Brain microvascular endothelial cell (primary cell): ENCODE data around the gene KRT80.

Experiments used
- DNase-seq: peaks from one replicate; pipeline ENCODE4 v3.0.0-alpha.2; 2020
- H3K27ac ChIP-seq: fragments of 250-450 bp; sonication (Bioruptor Pico); 2 replicates; pipeline ENCODE4 v1.5.1; 2020; ENCODE audit warnings: mild to moderate bottlenecking, moderate library complexity
- H3K27me3 ChIP-seq: fragments of 250-450 bp; sonication (Bioruptor Pico); replicated peaks from 2 replicates; pipeline ENCODE4 v1.5.1; 2020; ENCODE audit warnings: mild to moderate bottlenecking
- H3K36me3 ChIP-seq: fragments of 250-450 bp; sonication (Bioruptor Pico); replicated peaks from 2 replicates; pipeline ENCODE4 v1.5.1; 2020; ENCODE audit warnings: mild to moderate bottlenecking
- H3K4me3 ChIP-seq: 2 replicates; pipeline ENCODE4 v1.5.1; 2011; ENCODE audit warnings: low read depth, mild to moderate bottlenecking, control low read depth, low read length, moderate library complexity
- in situ Hi-C: cut with HindIII; loops from 2 replicates; pipeline ENCODE4 v1.10.0; 2017; ENCODE audit warnings: low sequenced_read_pairs, low pct_ligation_motif_present
- TF ChIP-seq, protein P1 (sequence below): IDR thresholded peaks from 2 replicates; pipeline ENCODE4 v1.5.1; 2011; ENCODE audit warnings: low read depth, mild to moderate bottlenecking, moderate library complexity, low read length, control low read depth, inconsistent platforms; ENCODE audit errors: missing control alignments

KRT80 gene

DNA sequence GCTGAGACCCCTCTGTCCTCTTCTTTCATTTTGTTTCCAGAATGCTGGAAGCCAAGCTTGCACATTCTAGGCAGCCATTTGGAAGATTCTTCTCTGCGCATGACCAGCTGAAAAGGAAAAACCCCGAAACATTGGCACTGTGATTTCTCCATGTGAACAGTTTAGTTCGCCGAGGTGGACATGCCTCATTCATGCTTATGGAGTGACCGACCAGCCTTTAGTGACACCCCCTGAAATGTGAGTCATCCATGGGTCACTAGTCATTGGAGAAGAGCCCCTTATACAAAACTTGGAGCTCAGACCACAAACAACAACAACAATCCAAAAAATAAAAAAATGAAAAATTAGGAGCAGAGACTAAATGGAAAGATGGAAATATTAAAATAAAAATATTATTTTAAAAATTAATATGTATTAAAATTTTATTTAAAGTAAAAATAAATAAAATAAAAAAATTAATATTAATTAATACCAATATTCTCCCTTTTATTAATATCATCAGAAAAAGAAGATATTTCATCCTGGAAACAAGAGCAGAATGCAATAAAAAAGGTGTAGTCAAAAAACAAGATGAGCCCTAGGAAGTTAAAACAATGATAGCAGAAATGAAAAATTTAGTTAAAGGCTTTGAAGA lies 31.7 kb upstream of the KRT80 start:
- Histone ChIP-seq H3K4me3 (no peak overlapping the region), H3K27ac (peak overlapping the region; percentile 76), H3K36me3 (no peaks in the 10 kb centered on the region), H3K27me3 (no peaks in the 10 kb centered on the region)
- TF ChIP-seq, protein P1, sequence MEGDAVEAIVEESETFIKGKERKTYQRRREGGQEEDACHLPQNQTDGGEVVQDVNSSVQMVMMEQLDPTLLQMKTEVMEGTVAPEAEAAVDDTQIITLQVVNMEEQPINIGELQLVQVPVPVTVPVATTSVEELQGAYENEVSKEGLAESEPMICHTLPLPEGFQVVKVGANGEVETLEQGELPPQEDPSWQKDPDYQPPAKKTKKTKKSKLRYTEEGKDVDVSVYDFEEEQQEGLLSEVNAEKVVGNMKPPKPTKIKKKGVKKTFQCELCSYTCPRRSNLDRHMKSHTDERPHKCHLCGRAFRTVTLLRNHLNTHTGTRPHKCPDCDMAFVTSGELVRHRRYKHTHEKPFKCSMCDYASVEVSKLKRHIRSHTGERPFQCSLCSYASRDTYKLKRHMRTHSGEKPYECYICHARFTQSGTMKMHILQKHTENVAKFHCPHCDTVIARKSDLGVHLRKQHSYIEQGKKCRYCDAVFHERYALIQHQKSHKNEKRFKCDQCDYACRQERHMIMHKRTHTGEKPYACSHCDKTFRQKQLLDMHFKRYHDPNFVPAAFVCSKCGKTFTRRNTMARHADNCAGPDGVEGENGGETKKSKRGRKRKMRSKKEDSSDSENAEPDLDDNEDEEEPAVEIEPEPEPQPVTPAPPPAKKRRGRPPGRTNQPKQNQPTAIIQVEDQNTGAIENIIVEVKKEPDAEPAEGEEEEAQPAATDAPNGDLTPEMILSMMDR, result no peak
- in situ Hi-C loops, result no loop called here
- DNase-seq, result peak; percentile 60

DNA sequence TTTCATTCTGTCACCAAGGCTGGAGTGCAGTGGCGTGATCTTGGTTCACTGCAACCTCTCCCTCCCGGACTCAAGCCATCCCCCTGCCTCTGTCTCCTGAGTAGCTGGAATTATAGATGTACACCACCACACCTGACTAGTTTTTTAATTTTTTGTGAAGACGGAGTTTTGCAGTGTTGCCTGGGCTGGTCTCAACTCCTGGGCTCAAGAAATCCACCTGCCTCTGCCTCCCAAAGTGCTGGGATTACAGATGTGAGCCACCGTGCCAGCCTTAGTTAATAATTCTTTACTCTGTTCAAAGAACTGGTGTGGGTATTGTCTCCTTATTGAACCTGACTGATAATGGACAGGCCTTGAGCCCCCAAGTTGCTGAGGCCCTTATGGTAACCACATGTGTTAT lies 30.9 kb upstream of the KRT80 start:
- no peak overlapping the region for H3K27ac ChIP-seq
- H3K4me3 ChIP-seq, result no peak overlapping the region
- TF ChIP-seq, protein P1, result no peak
- H3K27me3 ChIP-seq, result no peaks in the 10 kb centered on the region
- in situ Hi-C loops, result no loop called here
- no peaks in the 10 kb centered on the region for H3K36me3 ChIP-seq
- no peak for DNase-seq

DNA sequence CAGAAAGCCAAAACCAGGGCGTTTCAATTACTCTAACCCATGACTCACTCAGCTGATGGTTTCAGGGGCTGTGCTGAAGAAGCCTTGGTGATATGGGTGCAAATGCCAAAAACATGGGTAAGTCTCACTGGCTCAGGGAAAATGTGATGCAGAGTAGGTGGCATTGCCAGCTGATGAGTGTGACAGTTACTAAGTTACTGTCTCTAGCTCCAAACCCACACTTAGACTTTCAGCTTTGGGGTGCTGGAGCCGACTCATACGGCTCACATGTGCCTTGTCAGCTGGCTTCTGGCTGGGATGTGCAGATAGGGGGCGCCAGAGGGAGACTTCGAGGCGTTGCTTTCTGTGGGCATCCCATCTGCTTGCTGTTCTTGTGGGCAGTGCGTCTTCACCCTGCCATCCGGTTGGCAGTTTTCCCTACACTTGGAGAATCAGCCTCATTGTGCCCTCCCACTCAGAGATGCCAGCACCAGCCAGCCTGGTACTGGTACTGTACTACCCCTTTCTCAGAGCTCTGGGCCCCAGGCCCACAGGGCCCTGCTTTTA lies 30.2 kb upstream of the KRT80 start:
- no peak overlapping the region for H3K4me3 ChIP-seq
- DNase-seq, result peak; percentile 60
- TF ChIP-seq, protein P1, result peak; percentile 80
- in situ Hi-C loops, result no loop called here
- H3K27ac ChIP-seq, result no peak overlapping the region
- no peaks in the 10 kb centered on the region for H3K27me3 ChIP-seq
- no peaks in the 10 kb centered on the region for H3K36me3 ChIP-seq

GRCh38 chr12:52221070-52221781 lies 29.4 kb upstream of the KRT80 start:
- no peak for DNase-seq
- H3K36me3 ChIP-seq, result no peaks in the 10 kb centered on the region

GRCh38 chr12:52220477-52220876 lies 28.7 kb upstream of the KRT80 start:
- in situ Hi-C loops, result no loop called here
- DNase-seq, result no peak
- TF ChIP-seq, protein P1, result no peak

More at GRCh38 chr12:52221070-52221781, 29.4 kb upstream of the KRT80 start:
- Histone ChIP-seq H3K4me3 (no peak overlapping the region), H3K27ac (no peak overlapping the region), H3K27me3 (no peaks in the 10 kb centered on the region)
- TF ChIP-seq, protein P1, result no peak
- in situ Hi-C loops, result no loop called here

More at GRCh38 chr12:52220477-52220876, 28.7 kb upstream of the KRT80 start:
- H3K27ac ChIP-seq, result no peak overlapping the region
- no peak overlapping the region for H3K4me3 ChIP-seq
- no peaks in the 10 kb centered on the region for H3K27me3 ChIP-seq
- H3K36me3 ChIP-seq, result no peaks in the 10 kb centered on the region
